Measurements from ENCODE around the gene EDIL3.

EDIL3 gene
- 0 to 0.09 (median 0) reads per million in 3 donors for total RNA-seq

GRCh38 chr5:84384604-84385575 is at the start of gene EDIL3:
Gene EDIL3 (minus strand): TSS chr5:84384880. CDS start chr5:84384374, 506 bp downstream.
- H3K4me1 ChIP-seq (ENCODE audit: control insufficient read depth, insufficient read depth, low read length, poor library complexity, severe bottlenecking), result no peaks in the 10 kb centered on the region
- no peaks in the 10 kb centered on the region for H3K36me3 ChIP-seq (ENCODE audit: control insufficient read depth, insufficient read depth, low read length)
- no peak within 1 kb of the TSS for H3K27ac ChIP-seq (ENCODE audit: insufficient read depth, low read length, poor library complexity, severe bottlenecking)
- no peaks in the 10 kb centered on the region for H3K9me3 ChIP-seq (ENCODE audit: control insufficient read depth, low read length)
- no peak within 1 kb of the TSS for H3K4me3 ChIP-seq (ENCODE audit: insufficient read depth, low read depth, low read length, poor library complexity, severe bottlenecking)
- peaks cover 16% of the 10 kb centered on the region for H3K27me3 ChIP-seq (replicated peaks; ENCODE audit: control insufficient read depth, insufficient read depth, low read length, poor library complexity, severe bottlenecking)
- DNase-seq, result no peak

GRCh38 chr5:84433461-84433860 is 48.8 kb upstream of the EDIL3 start:
- Histone ChIP-seq H3K4me1 (ENCODE audit: control insufficient read depth, insufficient read depth, low read length, poor library complexity, severe bottlenecking) (no peaks in the 10 kb centered on the region), H3K27ac (ENCODE audit: insufficient read depth, low read length, poor library complexity, severe bottlenecking) (no peak overlapping the region), H3K36me3 (ENCODE audit: control insufficient read depth, insufficient read depth, low read length) (no peaks in the 10 kb centered on the region), H3K4me3 (ENCODE audit: insufficient read depth, low read depth, low read length, poor library complexity, severe bottlenecking) (no peak overlapping the region), H3K27me3 (replicated peaks; ENCODE audit: control insufficient read depth, insufficient read depth, low read length, poor library complexity, severe bottlenecking) (no peaks in the 10 kb centered on the region), H3K9me3 (ENCODE audit: control insufficient read depth, low read length) (no peaks in the 10 kb centered on the region)
- no peak for DNase-seq

- no peak overlapping the region for H3K4me3 ChIP-seq (ENCODE audit: insufficient read depth, low read depth, low read length, poor library complexity, severe bottlenecking)
- no peaks in the 10 kb centered on the region for H3K4me1 ChIP-seq (ENCODE audit: control insufficient read depth, insufficient read depth, low read length, poor library complexity, severe bottlenecking)
- DNase-seq, result no peak
- no peak overlapping the region for H3K27ac ChIP-seq (ENCODE audit: insufficient read depth, low read length, poor library complexity, severe bottlenecking)
- H3K36me3 ChIP-seq (ENCODE audit: control insufficient read depth, insufficient read depth, low read length), result no peaks in the 10 kb centered on the region
- no peaks in the 10 kb centered on the region for H3K27me3 ChIP-seq (replicated peaks; ENCODE audit: control insufficient read depth, insufficient read depth, low read length, poor library complexity, severe bottlenecking)
- H3K9me3 ChIP-seq (ENCODE audit: control insufficient read depth, low read length), result no peaks in the 10 kb centered on the region
These were observed 46.4 kb upstream of the EDIL3 start for GRCh38 chr5:84430863-84431663.

GRCh38 chr5:84430079-84430478 is 45.4 kb upstream of the EDIL3 start:
- no peak overlapping the region for H3K27ac ChIP-seq (ENCODE audit: insufficient read depth, low read length, poor library complexity, severe bottlenecking)
- no peaks in the 10 kb centered on the region for H3K9me3 ChIP-seq (ENCODE audit: control insufficient read depth, low read length)
- H3K27me3 ChIP-seq (replicated peaks; ENCODE audit: control insufficient read depth, insufficient read depth, low read length, poor library complexity, severe bottlenecking), result no peaks in the 10 kb centered on the region
- H3K4me1 ChIP-seq (ENCODE audit: control insufficient read depth, insufficient read depth, low read length, poor library complexity, severe bottlenecking), result no peaks in the 10 kb centered on the region
- H3K4me3 ChIP-seq (ENCODE audit: insufficient read depth, low read depth, low read length, poor library complexity, severe bottlenecking), result no peak overlapping the region
- DNase-seq, result no peak
- no peaks in the 10 kb centered on the region for H3K36me3 ChIP-seq (ENCODE audit: control insufficient read depth, insufficient read depth, low read length)

- no peak for DNase-seq
- Histone ChIP-seq H3K27ac (ENCODE audit: insufficient read depth, low read length, poor library complexity, severe bottlenecking) (no peak overlapping the region), H3K27me3 (replicated peaks; ENCODE audit: control insufficient read depth, insufficient read depth, low read length, poor library complexity, severe bottlenecking) (no peaks in the 10 kb centered on the region), H3K4me3 (ENCODE audit: insufficient read depth, low read depth, low read length, poor library complexity, severe bottlenecking) (no peak overlapping the region), H3K4me1 (ENCODE audit: control insufficient read depth, insufficient read depth, low read length, poor library complexity, severe bottlenecking) (no peaks in the 10 kb centered on the region), H3K36me3 (ENCODE audit: control insufficient read depth, insufficient read depth, low read length) (no peaks in the 10 kb centered on the region), H3K9me3 (ENCODE audit: control insufficient read depth, low read length) (no peaks in the 10 kb centered on the region)
These were observed 40.7 kb upstream of the EDIL3 start for GRCh38 chr5:84425365-84425881.

GRCh38 chr5:84419742-84420141 is 35.1 kb upstream of the EDIL3 start:
- Histone ChIP-seq H3K4me3 (ENCODE audit: insufficient read depth, low read depth, low read length, poor library complexity, severe bottlenecking) (no peak overlapping the region), H3K9me3 (ENCODE audit: control insufficient read depth, low read length) (no peaks in the 10 kb centered on the region), H3K27ac (ENCODE audit: insufficient read depth, low read length, poor library complexity, severe bottlenecking) (no peak overlapping the region), H3K27me3 (replicated peaks; ENCODE audit: control insufficient read depth, insufficient read depth, low read length, poor library complexity, severe bottlenecking) (no peaks in the 10 kb centered on the region), H3K36me3 (ENCODE audit: control insufficient read depth, insufficient read depth, low read length) (no peaks in the 10 kb centered on the region), H3K4me1 (ENCODE audit: control insufficient read depth, insufficient read depth, low read length, poor library complexity, severe bottlenecking) (no peaks in the 10 kb centered on the region)
- no peak for DNase-seq

- H3K4me3 ChIP-seq (ENCODE audit: insufficient read depth, low read depth, low read length, poor library complexity, severe bottlenecking), result no peak overlapping the region
- no peaks in the 10 kb centered on the region for H3K36me3 ChIP-seq (ENCODE audit: control insufficient read depth, insufficient read depth, low read length)
- H3K4me1 ChIP-seq (ENCODE audit: control insufficient read depth, insufficient read depth, low read length, poor library complexity, severe bottlenecking), result no peaks in the 10 kb centered on the region
- no peak for DNase-seq
- H3K9me3 ChIP-seq (ENCODE audit: control insufficient read depth, low read length), result no peaks in the 10 kb centered on the region
- H3K27me3 ChIP-seq (replicated peaks; ENCODE audit: control insufficient read depth, insufficient read depth, low read length, poor library complexity, severe bottlenecking), result no peaks in the 10 kb centered on the region
- no peak overlapping the region for H3K27ac ChIP-seq (ENCODE audit: insufficient read depth, low read length, poor library complexity, severe bottlenecking)
These were observed 27.3 kb upstream of the EDIL3 start for GRCh38 chr5:84411832-84412605.

- no peak overlapping the region for H3K27ac ChIP-seq (ENCODE audit: insufficient read depth, low read length, poor library complexity, severe bottlenecking)
- no peak for DNase-seq
- no peak overlapping the region for H3K4me3 ChIP-seq (ENCODE audit: insufficient read depth, low read depth, low read length, poor library complexity, severe bottlenecking)
- H3K4me1 ChIP-seq (ENCODE audit: control insufficient read depth, insufficient read depth, low read length, poor library complexity, severe bottlenecking), result no peaks in the 10 kb centered on the region
- no peaks in the 10 kb centered on the region for H3K27me3 ChIP-seq (replicated peaks; ENCODE audit: control insufficient read depth, insufficient read depth, low read length, poor library complexity, severe bottlenecking)
- H3K9me3 ChIP-seq (ENCODE audit: control insufficient read depth, low read length), result no peaks in the 10 kb centered on the region
- no peaks in the 10 kb centered on the region for H3K36me3 ChIP-seq (ENCODE audit: control insufficient read depth, insufficient read depth, low read length)
These were observed 21.4 kb upstream of the EDIL3 start for GRCh38 chr5:84406111-84406510.

- no peak for DNase-seq
- Histone ChIP-seq H3K4me3 (ENCODE audit: insufficient read depth, low read depth, low read length, poor library complexity, severe bottlenecking) (no peak overlapping the region), H3K4me1 (ENCODE audit: control insufficient read depth, insufficient read depth, low read length, poor library complexity, severe bottlenecking) (no peaks in the 10 kb centered on the region), H3K36me3 (ENCODE audit: control insufficient read depth, insufficient read depth, low read length) (no peaks in the 10 kb centered on the region), H3K27ac (ENCODE audit: insufficient read depth, low read length, poor library complexity, severe bottlenecking) (no peak overlapping the region), H3K9me3 (ENCODE audit: control insufficient read depth, low read length) (no peaks in the 10 kb centered on the region), H3K27me3 (replicated peaks; ENCODE audit: control insufficient read depth, insufficient read depth, low read length, poor library complexity, severe bottlenecking) (no peaks in the 10 kb centered on the region)
These were observed 19.1 kb upstream of the EDIL3 start for GRCh38 chr5:84403773-84404172.
